GM18517 (cell line): Measurements from ENCODE around the gene NFATC3.
"Not testable (repeated sequence)": the region's sequence is repeated elsewhere in the genome, so short reads cannot be mapped to it uniquely, and the experiment has no call there.

Experiments
- ATAC-seq: cut with Tn5 transposase; IDR thresholded peaks from one replicate; pipeline ENCODE4 v1.9.1; 2021; ENCODE audit warnings: mild to moderate bottlenecking, moderate library complexity; ENCODE audit not compliant: unreplicated experiment

Gene NFATC3

GRCh38 chr16:68115851-68116250 is 30.7 kb downstream of the NFATC3 start:
- ATAC-seq: no peak

- no peak for ATAC-seq
Measured at GRCh38 chr16:68116256-68116867, 31.2 kb downstream of the NFATC3 start.

- ATAC-seq: no peak
Measured at GRCh38 chr16:68117884-68118283, 32.7 kb downstream of the NFATC3 start.

- peak; percentile 47 for ATAC-seq
Measured at GRCh38 chr16:68118954-68119353, 33.8 kb downstream of the NFATC3 start.

- ATAC-seq: not testable (repeated sequence)
Measured at GRCh38 chr16:68120496-68120895, 35.3 kb downstream of the NFATC3 start.

GRCh38 chr16:68126395-68126794 is 41.2 kb downstream of the NFATC3 start:
- no peak for ATAC-seq

GRCh38 chr16:68128577-68129305 is 43.6 kb downstream of the NFATC3 start:
- no peak for ATAC-seq

- no peak for ATAC-seq
Measured at GRCh38 chr16:68130520-68130919, 45.4 kb downstream of the NFATC3 start.

- no peak for ATAC-seq
Measured at GRCh38 chr16:68131813-68132706, 46.9 kb downstream of the NFATC3 start.

- not testable (repeated sequence) for ATAC-seq
Measured at GRCh38 chr16:68133000-68133399, 47.8 kb downstream of the NFATC3 start.

GRCh38 chr16:68134644-68135043 is 49.5 kb downstream of the NFATC3 start:
- no peak for ATAC-seq

GRCh38 chr16:68136515-68136914 is 51.3 kb downstream of the NFATC3 start:
- no peak for ATAC-seq

- ATAC-seq: no peak
Measured at GRCh38 chr16:68144008-68144407, 58.8 kb downstream of the NFATC3 start.

GRCh38 chr16:68146585-68146984 is 61.4 kb downstream of the NFATC3 start:
- no peak for ATAC-seq

- ATAC-seq: no peak
Measured at GRCh38 chr16:68147444-68147843, 62.3 kb downstream of the NFATC3 start.

GRCh38 chr16:68149596-68149995 is 64.4 kb downstream of the NFATC3 start:
- no peak for ATAC-seq

GRCh38 chr16:68155425-68155824 is 70.3 kb downstream of the NFATC3 start:
- no peak for ATAC-seq

- ATAC-seq: no peak
Measured at GRCh38 chr16:68162413-68162812, 77.2 kb downstream of the NFATC3 start.

- not testable (repeated sequence) for ATAC-seq
Measured at GRCh38 chr16:68163275-68163674, 78.1 kb downstream of the NFATC3 start.

- no peak for ATAC-seq
Measured at GRCh38 chr16:68166264-68166663, 81.1 kb downstream of the NFATC3 start.

- ATAC-seq: no peak
Measured at GRCh38 chr16:68179196-68179795, 94.1 kb downstream of the NFATC3 start.
